RWPE2 (cell line): ENCODE results near the gene CHIT1.

Experiments
- ATAC-seq: fragments of 200-7000 bp; cut with Tn5 transposase; 3 replicates; pipeline ENCODE4 v1.9.1; 2021; ENCODE audit warnings: low read depth
- DNase-seq: peaks from one replicate; pipeline ENCODE4 v3.0.0-alpha.2; 2020; ENCODE audit warnings: low spot score
- H3K27ac ChIP-seq: fragments of 450-650 bp; 2 replicates; pipeline ENCODE4 v1.5.1; 2017; ENCODE audit warnings: mild to moderate bottlenecking; ENCODE audit not compliant: poor library complexity, severe bottlenecking
- H3K27me3 ChIP-seq: fragments of 250-450 bp; sonication (Bioruptor Pico); 2 replicates; pipeline ENCODE4 v1.5.1; 2021; ENCODE audit warnings: mild to moderate bottlenecking, moderate library complexity; ENCODE audit not compliant: insufficient read depth, poor library complexity, severe bottlenecking
- H3K36me3 ChIP-seq: fragments of 250-450 bp; sonication (Bioruptor Pico); 2 replicates; pipeline ENCODE4 v1.5.1; 2020; ENCODE audit warnings: low read depth, mild to moderate bottlenecking, moderate library complexity
- H3K4me1 ChIP-seq: fragments of 250-450 bp; sonication (Bioruptor Pico); 2 replicates; pipeline ENCODE4 v1.5.1; 2021; ENCODE audit warnings: mild to moderate bottlenecking, moderate library complexity; ENCODE audit not compliant: insufficient read depth, poor library complexity, severe bottlenecking
- H3K4me3 ChIP-seq: fragments of 250-450 bp; sonication (Bioruptor Pico); 2 replicates; pipeline ENCODE4 v1.5.1; 2021; ENCODE audit warnings: mild to moderate bottlenecking, moderate library complexity; ENCODE audit not compliant: severe bottlenecking
- H3K9me3 ChIP-seq: fragments of 250-450 bp; sonication (Bioruptor Pico); 2 replicates; pipeline ENCODE4 v1.5.1; 2021; ENCODE audit warnings: mild to moderate bottlenecking, moderate library complexity; ENCODE audit not compliant: severe bottlenecking
- CTCF ChIP-seq: fragments of 450-650 bp; IDR thresholded peaks from one replicate; pipeline ENCODE4 v1.5.1; 2017; ENCODE audit warnings: mild to moderate bottlenecking, moderate library complexity; ENCODE audit not compliant: poor library complexity, severe bottlenecking

Gene CHIT1

GRCh38 chr1:203276408-203276807 lies 46.9 kb upstream of the CHIT1 start:
- Histone ChIP-seq H3K9me3 (no peaks in the 10 kb centered on the region), H3K36me3 (no peaks in the 10 kb centered on the region), H3K4me1 (peaks cover 10% of the 10 kb centered on the region), H3K27ac (no peak overlapping the region), H3K27me3 (no peaks in the 10 kb centered on the region), H3K4me3 (no peak overlapping the region)
- ATAC-seq (no peak), DNase-seq (no peak)
- no peak for TF ChIP-seq CTCF

GRCh38 chr1:203275656-203276272 lies 46.3 kb upstream of the CHIT1 start:
- Histone ChIP-seq H3K4me3 (no peak overlapping the region), H3K4me1 (peaks cover 4% of the 10 kb centered on the region), H3K36me3 (no peaks in the 10 kb centered on the region), H3K27ac (no peak overlapping the region), H3K27me3 (no peaks in the 10 kb centered on the region), H3K9me3 (no peaks in the 10 kb centered on the region)
- no peak for ATAC-seq
- TF ChIP-seq CTCF = no peak
- DNase-seq = no peak

GRCh38 chr1:203274603-203275381 lies 45.3 kb upstream of the CHIT1 start:
- H3K9me3 ChIP-seq = no peaks in the 10 kb centered on the region
- TF ChIP-seq CTCF = no peak
- no peak overlapping the region for H3K4me3 ChIP-seq
- no peaks in the 10 kb centered on the region for H3K27me3 ChIP-seq
- DNase-seq = no peak
- H3K27ac ChIP-seq = no peak overlapping the region
- no peaks in the 10 kb centered on the region for H3K4me1 ChIP-seq
- ATAC-seq = no peak
- no peaks in the 10 kb centered on the region for H3K36me3 ChIP-seq

- TF ChIP-seq CTCF = no peak
- ATAC-seq (no peak), DNase-seq (no peak)
- no peak overlapping the region for H3K4me3 ChIP-seq
- H3K27ac ChIP-seq = no peak overlapping the region
- no peaks in the 10 kb centered on the region for H3K36me3 ChIP-seq
- H3K27me3 ChIP-seq = no peaks in the 10 kb centered on the region
- no peaks in the 10 kb centered on the region for H3K4me1 ChIP-seq
- no peaks in the 10 kb centered on the region for H3K9me3 ChIP-seq
These were observed 44.6 kb upstream of the CHIT1 start for GRCh38 chr1:203273869-203274602.
